SK-N-SH treated with all-trans-retinoic acid at 6 μM for 48 hours (cell line): ENCODE results near the gene PRMT9.

Source experiments
- CREB5 ChIP-seq: fragments of 250-450 bp; sonication (Bioruptor Pico); IDR thresholded peaks from 2 replicates; pipeline ENCODE4 v1.5.1; 2020; ENCODE audit warnings: low read depth, mild to moderate bottlenecking, moderate library complexity
- GLIS3 ChIP-seq: fragments of 250-450 bp; sonication (Bioruptor Pico); IDR thresholded peaks from 2 replicates; pipeline ENCODE4 v1.5.0; 2020; ENCODE audit warnings: mild to moderate bottlenecking, moderate library complexity
- ISL1 ChIP-seq: fragments of 250-450 bp; sonication (Bioruptor Pico); IDR thresholded peaks from 2 replicates; pipeline ENCODE4 v2.1.2; 2022; ENCODE audit warnings: mild to moderate bottlenecking, moderate library complexity
- PATZ1 ChIP-seq: fragments of 250-450 bp; sonication (Bioruptor Pico); IDR thresholded peaks from 2 replicates; pipeline ENCODE4 v1.8.0; 2020; ENCODE audit warnings: mild to moderate bottlenecking, moderate library complexity, borderline replicate concordance
- SNAI2 ChIP-seq: fragments of 250-450 bp; sonication (Bioruptor Pico); IDR thresholded peaks from 2 replicates; pipeline ENCODE4 v1.5.0; 2020; ENCODE audit warnings: mild to moderate bottlenecking, moderate library complexity
- ZC3H10 ChIP-seq: fragments of 250-450 bp; sonication (Bioruptor Pico); IDR thresholded peaks from 2 replicates; pipeline ENCODE4 v1.5.1; 2021; ENCODE audit warnings: mild to moderate bottlenecking, moderate library complexity
- ZFP3 ChIP-seq: fragments of 250-450 bp; sonication (Bioruptor Pico); IDR thresholded peaks from 2 replicates; pipeline ENCODE4 v1.5.0; 2020; ENCODE audit warnings: mild to moderate bottlenecking, moderate library complexity
- ZNF70 ChIP-seq: fragments of 450-650 bp; formaldehyde crosslinking; IDR thresholded peaks from 2 replicates; pipeline ENCODE4 v1.5.0; 2020; ENCODE audit warnings: mild to moderate bottlenecking, moderate library complexity
- ZNF8 ChIP-seq: fragments of 450-650 bp; formaldehyde crosslinking; IDR thresholded peaks from 2 replicates; pipeline ENCODE4 v1.5.0; 2020; ENCODE audit warnings: mild to moderate bottlenecking, moderate library complexity

DNA sequence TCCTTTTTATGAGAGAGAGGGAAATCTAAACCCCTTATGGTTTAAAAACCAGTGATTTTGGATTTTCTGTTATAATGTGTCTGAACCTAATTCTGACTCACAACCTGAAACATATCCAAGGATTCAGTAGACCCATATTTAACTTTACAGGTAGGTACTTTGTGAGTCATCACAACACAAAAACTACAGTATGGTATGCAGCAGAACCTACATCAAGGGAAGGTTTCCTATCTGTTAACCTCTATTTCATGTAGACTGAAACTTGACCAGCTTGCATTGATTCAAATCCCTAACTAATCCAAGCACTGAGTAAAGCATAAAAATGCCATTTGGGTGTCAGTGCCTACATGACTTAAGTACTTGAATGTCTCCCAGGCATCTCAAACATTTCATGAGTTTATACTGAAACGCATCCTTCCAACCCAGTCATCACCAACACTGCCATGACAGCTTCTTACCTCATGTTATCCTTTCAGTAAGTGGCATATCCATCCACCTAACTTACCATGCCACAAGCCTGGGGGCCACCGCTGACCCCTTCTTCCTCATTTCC is 43.6 kb upstream of the PRMT9 start:
- TF ChIP-seq ZFP3 (CRISPR knock-in tag) (no peak), CREB5 (CRISPR knock-in tag) (no peak), ISL1 (no peak), PATZ1 (no peak), GLIS3 (no peak), ZNF70 (CRISPR knock-in tag) (no peak), SNAI2 (CRISPR knock-in tag) (no peak), ZC3H10 (CRISPR knock-in tag) (no peak), ZNF8 (no peak)
